Neural cell (in vitro differentiated cells): ENCODE data around the gene TMEM53.

Experiments used
- CTCF ChIP-seq: fragments of 450-650 bp; IDR thresholded peaks from 2 replicates; pipeline ENCODE4 v1.5.1; 2014; ENCODE audit warnings: antibody characterized with exemption, mild to moderate bottlenecking, moderate library complexity; ENCODE audit not compliant: poor library complexity, severe bottlenecking
- EZH2 ChIP-seq: fragments of 200-600, 300-800 bp; shearing (Covaris generic), sonication (generic); IDR thresholded peaks from 2 replicates; pipeline ENCODE4 v1.6.1; 2014; ENCODE audit warnings: antibody characterized with exemption, low read length, borderline replicate concordance, mild to moderate bottlenecking; ENCODE audit not compliant: insufficient read depth, poor library complexity, severe bottlenecking
- REST ChIP-seq: IDR thresholded peaks from 2 replicates; pipeline ENCODE4 v1.6.1; 2012; ENCODE audit warnings: borderline replicate concordance
- TAF1 ChIP-seq: IDR thresholded peaks from 2 replicates; pipeline ENCODE4 v1.6.1; 2012; ENCODE audit warnings: low read depth

- TF ChIP-seq CTCF (no peak), REST (no peak), TAF1 (no peak), EZH2 (no peak)
Measured at GRCh38 chr1:44634606-44635189, 39.6 kb downstream of the TMEM53 start.
